HEK293 (cell line): ENCODE data around the gene HDAC7.

Experiments
- CTCF ChIA-PET: fragments of 350-600 bp; formaldehyde crosslinking; extraction: SDS; loops from one replicate; lab custom pipeline; 2021; ENCODE audit warnings: antibody characterized with exemption; lab: Yijun Ruan, JAX
- POLR2A ChIA-PET: fragments of 300-600 bp; formaldehyde crosslinking; extraction: SDS; loops from one replicate; lab custom pipeline; 2020; ENCODE audit warnings: antibody characterized with exemption, inconsistent platforms; lab: Yijun Ruan, JAX
- H3K27ac ChIP-seq: fragments of 200-500 bp; sonication (Bioruptor generic); 2 replicates; pipeline ENCODE4 v1.5.1; 2014; ENCODE audit warnings: low read depth, low read length, control low read depth, inconsistent platforms; ENCODE audit errors: extremely low read depth
- H3K36me3 ChIP-seq, 2 experiments: fragments of 200-500 bp in 1 of 2; sonication (Bioruptor generic) in 1 of 2; 1 replicate in 1 of 2; 2 replicates in 1 of 2; pipeline ENCODE4 v1.5.1; 2014 to 2017; ENCODE audit warnings: inconsistent platforms in 2 of 2, low read length in 2 of 2; ENCODE audit not compliant: control insufficient read depth in 2 of 2, insufficient read depth in 1 of 2
- H3K4me1 ChIP-seq: fragments of 200-500 bp; sonication (Bioruptor generic); 2 replicates; pipeline ENCODE4 v1.5.1; 2014; ENCODE audit warnings: mild to moderate bottlenecking, low read length, inconsistent platforms; ENCODE audit not compliant: control insufficient read depth, insufficient read depth
- H3K4me3 ChIP-seq: 2 replicates; pipeline ENCODE4 v1.5.1; 2011; ENCODE audit warnings: low read depth, mild to moderate bottlenecking, control low read depth, low read length, moderate library complexity
- H3K9me3 ChIP-seq: fragments of 200-500 bp; sonication (Bioruptor generic); 2 replicates; pipeline ENCODE4 v1.5.1; 2014; ENCODE audit warnings: low read depth, low read length, inconsistent platforms; ENCODE audit not compliant: control insufficient read depth, insufficient read depth
- GLIS2 ChIP-seq: fragments of 450-650 bp; formaldehyde crosslinking; IDR thresholded peaks from 2 replicates; pipeline ENCODE4 v1.5.1; 2016; ENCODE audit warnings: missing biosample characterization, missing genetic modification characterization
- REPIN1 ChIP-seq: fragments of 450-650 bp; formaldehyde crosslinking; IDR thresholded peaks from 2 replicates; pipeline ENCODE4 v1.5.1; 2017; ENCODE audit warnings: missing biosample characterization, missing genetic modification characterization, low read depth
- TCF7L2 ChIP-seq: IDR thresholded peaks from 2 replicates; pipeline ENCODE4 v1.6.1; 2011; ENCODE audit warnings: low read depth, mild to moderate bottlenecking, inconsistent platforms, low read length, moderate library complexity, borderline replicate concordance
- ZBTB17 ChIP-seq: fragments of 450-650 bp; formaldehyde crosslinking; IDR thresholded peaks from 2 replicates; pipeline ENCODE4 v1.5.1; 2016; ENCODE audit warnings: missing biosample characterization, missing genetic modification characterization
- ZBTB26 ChIP-seq: fragments of 450-650 bp; formaldehyde crosslinking; optimal IDR thresholded peaks from 2 replicates; pipeline ENCODE3; 2016; ENCODE audit warnings: missing biosample characterization, mild to moderate bottlenecking, missing genetic modification characterization
- ZBTB48 ChIP-seq: fragments of 450-650 bp; formaldehyde crosslinking; IDR thresholded peaks from 2 replicates; pipeline ENCODE4 v1.5.1; 2016; ENCODE audit warnings: missing biosample characterization, missing genetic modification characterization
- ZNF2 ChIP-seq: fragments of 450-650 bp; formaldehyde crosslinking; IDR thresholded peaks from 2 replicates; pipeline ENCODE4 v1.5.1; 2016; ENCODE audit warnings: missing biosample characterization, missing genetic modification characterization
- ZNF211 ChIP-seq: fragments of 450-650 bp; formaldehyde crosslinking; IDR thresholded peaks from 2 replicates; pipeline ENCODE4 v1.5.1; 2016; ENCODE audit warnings: low read depth, missing biosample characterization, missing genetic modification characterization
- ZNF473 ChIP-seq: fragments of 450-650 bp; formaldehyde crosslinking; IDR thresholded peaks from 2 replicates; pipeline ENCODE4 v1.5.1; 2017; ENCODE audit warnings: missing biosample characterization, missing genetic modification characterization
- ZNF518A ChIP-seq: fragments of 450-650 bp; formaldehyde crosslinking; conservative IDR thresholded peaks from 2 replicates; pipeline ENCODE4 v1.5.1; 2016; ENCODE audit warnings: low read depth, missing biosample characterization, missing genetic modification characterization
- ZNF530 ChIP-seq: fragments of 450-650 bp; formaldehyde crosslinking; IDR thresholded peaks from 2 replicates; pipeline ENCODE4 v1.5.1; 2016; ENCODE audit warnings: low read depth, missing biosample characterization, missing genetic modification characterization
- ZNF558 ChIP-seq: fragments of 450-650 bp; formaldehyde crosslinking; IDR thresholded peaks from 2 replicates; pipeline ENCODE4 v1.5.1; 2016; ENCODE audit warnings: missing biosample characterization, missing genetic modification characterization
- ZNF580 ChIP-seq: fragments of 450-650 bp; formaldehyde crosslinking; IDR thresholded peaks from 2 replicates; pipeline ENCODE4 v1.5.1; 2016; ENCODE audit warnings: missing biosample characterization, missing genetic modification characterization
- ZNF658 ChIP-seq: fragments of 450-650 bp; formaldehyde crosslinking; IDR thresholded peaks from 2 replicates; pipeline ENCODE4; 2016; ENCODE audit warnings: missing biosample characterization, missing genetic modification characterization
- ZNF677 ChIP-seq: fragments of 450-650 bp; IDR thresholded peaks from 2 replicates; pipeline ENCODE4 v1.5.0; 2018; ENCODE audit warnings: missing biosample characterization, mild to moderate bottlenecking, missing genetic modification characterization, moderate library complexity
- ZNF830 ChIP-seq: fragments of 450-650 bp; IDR thresholded peaks from 2 replicates; pipeline ENCODE4 v1.5.0; 2018; ENCODE audit warnings: missing biosample characterization, missing genetic modification characterization, low read depth, mild to moderate bottlenecking, moderate library complexity
- TF ChIP-seq, protein P1 (sequence below): fragments of 450-650 bp; formaldehyde crosslinking; IDR thresholded peaks from 2 replicates; pipeline ENCODE4 v1.5.1; 2016; ENCODE audit warnings: missing biosample characterization, missing genetic modification characterization, borderline replicate concordance
- TF ChIP-seq, protein P2 (sequence below): fragments of 450-650 bp; formaldehyde crosslinking; IDR thresholded peaks from 2 replicates; pipeline ENCODE4 v1.5.1; 2016; ENCODE audit warnings: missing biosample characterization, missing genetic modification characterization
- TF ChIP-seq, protein P3 (sequence below): fragments of 450-650 bp; formaldehyde crosslinking; IDR thresholded peaks from 2 replicates; pipeline ENCODE4 v1.5.1; 2016; ENCODE audit warnings: missing biosample characterization, missing genetic modification characterization, borderline replicate concordance

The HDAC7 gene

DNA sequence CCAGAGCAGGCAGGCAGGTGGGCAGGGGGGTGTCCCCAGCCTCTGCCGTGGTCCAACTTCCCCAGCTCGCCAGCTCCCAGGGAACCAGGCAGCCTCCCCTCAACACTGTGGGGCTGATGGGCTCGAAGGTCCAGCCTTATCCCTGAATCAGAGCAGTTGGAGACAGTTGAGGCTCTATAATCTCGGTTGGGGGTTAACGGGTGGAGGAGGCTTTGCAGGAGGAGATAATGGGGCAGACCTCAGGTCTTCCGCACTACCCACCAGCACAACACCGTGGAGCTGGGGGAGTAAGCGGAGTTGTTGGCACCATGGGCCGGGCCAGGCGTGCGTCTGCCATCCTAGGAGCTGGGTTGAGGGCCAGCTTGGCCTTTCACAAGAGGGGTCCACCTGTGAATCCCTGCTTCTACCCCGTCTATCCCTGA lies 13.9 kb upstream of the HDAC7 start:
- POLR2A ChIA-PET = interaction anchor here (0.6 kb wide), 1 partner anchor 319 kb away, joined by 3 read pairs; no protein-coding TSS in a partner anchor
- no peak overlapping the region for H3K4me3 ChIP-seq
- no peak for TF ChIP-seq ZNF473 (tag by site-specific recombination)
- TF ChIP-seq ZNF2 (tag by site-specific recombination) = no peak
- TF ChIP-seq ZNF580 (tag by site-specific recombination) = no peak
- TF ChIP-seq ZNF211 (tag by site-specific recombination) = no peak
- TF ChIP-seq ZBTB48 (tag by site-specific recombination) = no peak
- TF ChIP-seq, protein P1, sequence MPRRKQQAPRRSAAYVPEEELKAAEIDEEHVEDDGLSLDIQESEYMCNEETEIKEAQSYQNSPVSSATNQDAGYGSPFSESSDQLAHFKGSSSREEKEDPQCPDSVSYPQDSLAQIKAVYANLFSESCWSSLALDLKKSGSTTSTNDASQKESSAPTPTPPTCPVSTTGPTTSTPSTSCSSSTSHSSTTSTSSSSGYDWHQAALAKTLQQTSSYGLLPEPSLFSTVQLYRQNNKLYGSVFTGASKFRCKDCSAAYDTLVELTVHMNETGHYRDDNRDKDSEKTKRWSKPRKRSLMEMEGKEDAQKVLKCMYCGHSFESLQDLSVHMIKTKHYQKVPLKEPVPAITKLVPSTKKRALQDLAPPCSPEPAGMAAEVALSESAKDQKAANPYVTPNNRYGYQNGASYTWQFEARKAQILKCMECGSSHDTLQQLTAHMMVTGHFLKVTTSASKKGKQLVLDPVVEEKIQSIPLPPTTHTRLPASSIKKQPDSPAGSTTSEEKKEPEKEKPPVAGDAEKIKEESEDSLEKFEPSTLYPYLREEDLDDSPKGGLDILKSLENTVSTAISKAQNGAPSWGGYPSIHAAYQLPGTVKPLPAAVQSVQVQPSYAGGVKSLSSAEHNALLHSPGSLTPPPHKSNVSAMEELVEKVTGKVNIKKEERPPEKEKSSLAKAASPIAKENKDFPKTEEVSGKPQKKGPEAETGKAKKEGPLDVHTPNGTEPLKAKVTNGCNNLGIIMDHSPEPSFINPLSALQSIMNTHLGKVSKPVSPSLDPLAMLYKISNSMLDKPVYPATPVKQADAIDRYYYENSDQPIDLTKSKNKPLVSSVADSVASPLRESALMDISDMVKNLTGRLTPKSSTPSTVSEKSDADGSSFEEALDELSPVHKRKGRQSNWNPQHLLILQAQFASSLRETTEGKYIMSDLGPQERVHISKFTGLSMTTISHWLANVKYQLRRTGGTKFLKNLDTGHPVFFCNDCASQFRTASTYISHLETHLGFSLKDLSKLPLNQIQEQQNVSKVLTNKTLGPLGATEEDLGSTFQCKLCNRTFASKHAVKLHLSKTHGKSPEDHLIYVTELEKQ = no peak
- no peak for TF ChIP-seq ZNF830 (tag by site-specific recombination)
- no peak for TF ChIP-seq TCF7L2
- TF ChIP-seq ZNF518A (tag by site-specific recombination) = no peak
- TF ChIP-seq REPIN1 (tag by site-specific recombination) = no peak
- no peak for TF ChIP-seq ZNF558 (tag by site-specific recombination)
- no peak for TF ChIP-seq ZNF677 (tag by site-specific recombination)
- TF ChIP-seq, protein P2, sequence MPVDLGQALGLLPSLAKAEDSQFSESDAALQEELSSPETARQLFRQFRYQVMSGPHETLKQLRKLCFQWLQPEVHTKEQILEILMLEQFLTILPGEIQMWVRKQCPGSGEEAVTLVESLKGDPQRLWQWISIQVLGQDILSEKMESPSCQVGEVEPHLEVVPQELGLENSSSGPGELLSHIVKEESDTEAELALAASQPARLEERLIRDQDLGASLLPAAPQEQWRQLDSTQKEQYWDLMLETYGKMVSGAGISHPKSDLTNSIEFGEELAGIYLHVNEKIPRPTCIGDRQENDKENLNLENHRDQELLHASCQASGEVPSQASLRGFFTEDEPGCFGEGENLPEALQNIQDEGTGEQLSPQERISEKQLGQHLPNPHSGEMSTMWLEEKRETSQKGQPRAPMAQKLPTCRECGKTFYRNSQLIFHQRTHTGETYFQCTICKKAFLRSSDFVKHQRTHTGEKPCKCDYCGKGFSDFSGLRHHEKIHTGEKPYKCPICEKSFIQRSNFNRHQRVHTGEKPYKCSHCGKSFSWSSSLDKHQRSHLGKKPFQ (tag by site-specific recombination) = no peak
- no peak for TF ChIP-seq ZNF530 (tag by site-specific recombination)
- no peak for TF ChIP-seq ZNF658 (tag by site-specific recombination)
- TF ChIP-seq, protein P3, sequence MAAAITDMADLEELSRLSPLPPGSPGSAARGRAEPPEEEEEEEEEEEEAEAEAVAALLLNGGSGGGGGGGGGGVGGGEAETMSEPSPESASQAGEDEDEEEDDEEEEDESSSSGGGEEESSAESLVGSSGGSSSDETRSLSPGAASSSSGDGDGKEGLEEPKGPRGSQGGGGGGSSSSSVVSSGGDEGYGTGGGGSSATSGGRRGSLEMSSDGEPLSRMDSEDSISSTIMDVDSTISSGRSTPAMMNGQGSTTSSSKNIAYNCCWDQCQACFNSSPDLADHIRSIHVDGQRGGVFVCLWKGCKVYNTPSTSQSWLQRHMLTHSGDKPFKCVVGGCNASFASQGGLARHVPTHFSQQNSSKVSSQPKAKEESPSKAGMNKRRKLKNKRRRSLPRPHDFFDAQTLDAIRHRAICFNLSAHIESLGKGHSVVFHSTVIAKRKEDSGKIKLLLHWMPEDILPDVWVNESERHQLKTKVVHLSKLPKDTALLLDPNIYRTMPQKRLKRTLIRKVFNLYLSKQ (tag by site-specific recombination) = no peak
- TF ChIP-seq ZBTB17 (tag by site-specific recombination) = no peak
- TF ChIP-seq ZBTB26 = no peak
- TF ChIP-seq GLIS2 (tag by site-specific recombination) = no peak
- TF ChIP-seq, all 188 proteins: peak for 0
- no peaks in the 10 kb centered on the region for H3K36me3 ChIP-seq
- no peak overlapping the region for H3K27ac ChIP-seq
- H3K4me1 ChIP-seq = peaks cover under 1% of the 10 kb centered on the region
- CTCF ChIA-PET = interaction anchor here (0.5 to 16.6 kb wide), 10 partner anchors 9 to 130 kb away, joined by 3 to 271 read pairs (median 47); partner anchors contain the start of genes HDAC7, SLC48A1 and TMEM106C
- no peaks in the 10 kb centered on the region for H3K9me3 ChIP-seq
